ENCODE results near the gene FREM2.

DNA sequence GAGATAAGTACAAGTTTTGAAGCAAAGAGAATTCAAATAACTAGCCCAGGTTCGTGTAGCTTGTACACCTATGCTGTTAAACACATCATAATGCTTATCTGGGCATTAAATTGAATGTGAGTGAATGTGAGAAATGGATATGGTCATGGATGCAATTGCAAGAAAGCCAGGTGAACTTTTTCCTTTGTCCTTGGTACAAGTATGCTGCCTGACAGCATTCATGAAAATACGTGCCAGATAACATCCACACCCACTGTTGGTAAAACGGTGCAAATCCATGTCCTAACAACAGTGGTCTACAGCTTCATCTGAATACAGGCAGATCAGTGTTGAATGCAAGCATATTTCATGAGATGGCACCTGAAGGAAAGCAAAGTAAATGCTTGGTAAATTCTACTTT, 181.5 kb downstream of the FREM2 start:
- TF ChIP-seq, protein P1, sequence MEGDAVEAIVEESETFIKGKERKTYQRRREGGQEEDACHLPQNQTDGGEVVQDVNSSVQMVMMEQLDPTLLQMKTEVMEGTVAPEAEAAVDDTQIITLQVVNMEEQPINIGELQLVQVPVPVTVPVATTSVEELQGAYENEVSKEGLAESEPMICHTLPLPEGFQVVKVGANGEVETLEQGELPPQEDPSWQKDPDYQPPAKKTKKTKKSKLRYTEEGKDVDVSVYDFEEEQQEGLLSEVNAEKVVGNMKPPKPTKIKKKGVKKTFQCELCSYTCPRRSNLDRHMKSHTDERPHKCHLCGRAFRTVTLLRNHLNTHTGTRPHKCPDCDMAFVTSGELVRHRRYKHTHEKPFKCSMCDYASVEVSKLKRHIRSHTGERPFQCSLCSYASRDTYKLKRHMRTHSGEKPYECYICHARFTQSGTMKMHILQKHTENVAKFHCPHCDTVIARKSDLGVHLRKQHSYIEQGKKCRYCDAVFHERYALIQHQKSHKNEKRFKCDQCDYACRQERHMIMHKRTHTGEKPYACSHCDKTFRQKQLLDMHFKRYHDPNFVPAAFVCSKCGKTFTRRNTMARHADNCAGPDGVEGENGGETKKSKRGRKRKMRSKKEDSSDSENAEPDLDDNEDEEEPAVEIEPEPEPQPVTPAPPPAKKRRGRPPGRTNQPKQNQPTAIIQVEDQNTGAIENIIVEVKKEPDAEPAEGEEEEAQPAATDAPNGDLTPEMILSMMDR (IDR thresholded peaks at IDR 0.05) = no peak
- TF ChIP-seq POLR2A (IDR thresholded peaks at IDR 0.05) = no peak

All from esophagus squamous epithelium (tissue), 4 donors.